GM12878 (cell line): Measurements from ENCODE around the gene RNF130. TPM values are rescaled to one million over a fixed set of nuclear protein-coding genes. Genes with fewer than 3 reads are reported as not detected.

Source experiments
- ATAC-seq: fragments of 200-7000 bp; cut with Tn5 transposase; 3 replicates; pipeline ENCODE4 v1.9.1; 2020; ENCODE audit warnings: mild to moderate bottlenecking, moderate library complexity
- BruUV-seq: library from RNA; stranded (reverse); fragments of 400-500 nt; replicated peaks from 2 replicates; lab custom pipeline; 2021; lab: Mats Ljungman, UMichigan
- CTCF ChIA-PET: fragments of 300-600 bp; sonication (Branson Sonifier 250); formaldehyde crosslinking; extraction: SDS; loops from one replicate; lab custom pipeline; 2021; ENCODE audit warnings: inconsistent platforms; lab: Yijun Ruan, JAX
- POLR2A ChIA-PET: fragments of 350-600 bp; formaldehyde crosslinking; extraction: SDS; loops from one replicate; lab custom pipeline; 2021; ENCODE audit warnings: inconsistent platforms; lab: Charles Lee
- RAD21 ChIA-PET: fragments of 300-600 bp; sonication (Branson Sonifier 250); formaldehyde crosslinking; loops from one replicate; lab custom pipeline; 2023; ENCODE audit warnings: antibody characterized with exemption; ENCODE audit not compliant: unreplicated experiment; lab: Charles Lee
- SMC1A ChIA-PET: fragments of 300-600 bp; sonication (Branson Sonifier 250); formaldehyde crosslinking; loops from one replicate; lab custom pipeline; 2023; ENCODE audit not compliant: unreplicated experiment, uncharacterized antibody; lab: Charles Lee
- DNase-seq: peaks from one replicate; pipeline ENCODE4 v3.0.0-alpha.2; 2011; ENCODE audit warnings: low read depth, low spot score
- FAIRE-seq: peaks from 3 replicates; lab custom pipeline; 2011; peaks lifted over from hg19 to GRCh38; lab: Jason Lieb, UNC
- H2AFZ ChIP-seq: 2 replicates; pipeline ENCODE4 v1.6.0; 2011; ENCODE audit warnings: low read depth, low read length, control low read depth; ENCODE audit not compliant: control insufficient read depth
- H3K27ac ChIP-seq: 2 replicates; pipeline ENCODE4 v1.5.1; 2011; ENCODE audit warnings: control low read depth; ENCODE audit not compliant: control insufficient read depth, insufficient read depth
- H3K27me3 ChIP-seq, 2 experiments: replicated peaks in 1 of 2; 2 replicates each; pipeline versions ENCODE4 v1.6.0 to v1.6.1; 2011; ENCODE audit warnings: low read length in 1 of 2; ENCODE audit not compliant: control insufficient read depth in 2 of 2, insufficient read depth in 2 of 2
- H3K36me3 ChIP-seq, 2 experiments: 2 replicates each; pipeline ENCODE4 v1.5.1; 2011; ENCODE audit warnings: low read length in 1 of 2; ENCODE audit not compliant: control insufficient read depth in 2 of 2, insufficient read depth in 2 of 2
- H3K4me1 ChIP-seq: 2 replicates; pipeline ENCODE4 v1.6.1; 2011; ENCODE audit warnings: mild to moderate bottlenecking, low read length, moderate library complexity, mixed read lengths; ENCODE audit not compliant: control insufficient read depth, insufficient read depth
- H3K4me2 ChIP-seq: 2 replicates; pipeline ENCODE4 v1.6.0; 2011; ENCODE audit warnings: control low read depth; ENCODE audit not compliant: control insufficient read depth, insufficient read depth
- H3K4me3 ChIP-seq: fragments of 200-600 bp; sonication (generic); 2 replicates; pipeline ENCODE4 v1.5.1; 2016
- H3K79me2 ChIP-seq: 2 replicates; pipeline ENCODE4 v1.6.0; 2011; ENCODE audit warnings: low read length; ENCODE audit not compliant: control insufficient read depth, insufficient read depth
- H3K9ac ChIP-seq: 2 replicates; pipeline ENCODE4 v1.8.0; 2011; ENCODE audit warnings: low read length, control low read depth, mixed read lengths; ENCODE audit not compliant: control insufficient read depth, insufficient read depth
- H3K9me3 ChIP-seq: replicated peaks from 3 replicates; pipeline ENCODE4 v1.5.1; 2011; ENCODE audit warnings: mild to moderate bottlenecking, low read length; ENCODE audit not compliant: control insufficient read depth, insufficient read depth
- H4K20me1 ChIP-seq: 2 replicates; pipeline ENCODE4 v1.6.0; 2011; ENCODE audit not compliant: control insufficient read depth, insufficient read depth
- ATF2 ChIP-seq: IDR thresholded peaks from 2 replicates; pipeline ENCODE4 v1.6.1; 2012; ENCODE audit warnings: low read length, inconsistent platforms
- FOXM1 ChIP-seq: IDR thresholded peaks from 2 replicates; pipeline ENCODE4 v1.6.1; 2012; ENCODE audit warnings: low read depth, mild to moderate bottlenecking, inconsistent platforms, low read length, moderate library complexity
- PAX8 ChIP-seq: fragments of 450-650 bp; IDR thresholded peaks from 2 replicates; pipeline ENCODE4 v1.6.1; 2017; ENCODE audit warnings: mild to moderate bottlenecking, moderate library complexity
- REST ChIP-seq: IDR thresholded peaks from 2 replicates; pipeline ENCODE4 v1.6.1; 2012; ENCODE audit warnings: mild to moderate bottlenecking, low read depth, low read length
- WGBS: methylation state at CpG from one replicate; pipeline ENCODE4 v1.1.6; 2016; ENCODE audit warnings: low lambda C conversion rate; ENCODE audit not compliant: insufficient replicate concordance, insufficient coverage; ENCODE audit errors: missing lambda C conversion rate; 5-methylcytosine and 5-hydroxymethylcytosine counted together
- in situ Hi-C: fragments of 300-500 bp; cut with MboI; formaldehyde crosslinking; loops from 9 replicates; pipeline ENCODE4 v1.14.3; 2018; ENCODE audit warnings: mixed read lengths
- intact Hi-C: fragments of 100-400 bp; cut with micrococcal nuclease; formaldehyde crosslinking; loops from one replicate; pipeline ENCODE4 v1.14.2; 2022; ENCODE audit not compliant: unreplicated experiment
- polyA plus RNA-seq, 11 experiments: library from polyadenylated mRNA; depleted of rRNA in 4 of 11; unstranded in 6 of 11; stranded (reverse) in 5 of 11; fragments of >200 nt; fragmentation: Nextera tagmentation in 4 of 11; fragmentation: Illumina TruSeq in 1 of 11; extraction: Ambion mirVana in 4 of 11; extraction: Trizol in 1 of 11; gene quantifications; 1 replicate in 1 of 11; 2 replicates in 10 of 11; pipeline versions ENCODE4 v1.2.1 to v1.2.3, GENCODE V29; 2011 to 2016; ENCODE audit warnings: inconsistent platforms in 2 of 11, missing spikeins in 2 of 11, low read depth in 1 of 11
- total RNA-seq, 4 experiments: library from RNA; depleted of rRNA in 3 of 4; stranded (reverse); fragments of >200 nt in 3 of 4; fragmentation: Illumina TruSeq in 1 of 4; extraction: Trizol in 1 of 4; gene quantifications; 2 replicates each; pipeline versions ENCODE4 v1.2.1 to v1.2.3, GENCODE V29; 2013 to 2021
- TF ChIP-seq, protein P1 (sequence below): fragments of 450-650 bp; formaldehyde crosslinking; IDR thresholded peaks from 2 replicates; pipeline ENCODE4 v1.5.0; 2022; ENCODE audit warnings: mild to moderate bottlenecking, missing genetic modification characterization

The RNF130 gene
- total and polyA plus RNA-seq, 10 of the 15 experiments (the other 5 are each of a cell fraction or from before 2014, with no cell fraction given) = 0.04 to 0.36 (median 0.11) TPM; not detected in 1

DNA sequence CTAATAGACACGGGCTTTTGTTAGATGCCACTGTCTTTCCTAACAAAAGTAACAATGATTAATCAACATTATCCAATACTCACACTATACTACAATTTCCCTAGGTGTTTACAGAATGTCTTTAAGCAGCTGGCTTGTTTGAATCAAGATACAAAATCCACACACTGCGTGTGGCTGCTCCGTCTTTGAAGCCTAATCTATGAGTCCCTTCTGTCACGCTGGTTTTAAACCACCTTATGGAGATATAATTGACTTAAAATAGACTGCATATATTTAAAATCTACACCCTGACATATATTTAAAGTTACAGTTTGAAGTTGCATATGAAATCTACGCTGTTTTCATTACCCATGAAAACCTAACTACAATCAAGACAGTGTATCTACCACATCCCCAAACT is 89.9 kb downstream of the RNF130 start:
- Histone ChIP-seq H2AFZ (no peak overlapping the region), H3K4me3 (no peak overlapping the region), H3K4me2 (no peak overlapping the region), H3K4me1 (no peaks in the 10 kb centered on the region), H3K27ac (no peak overlapping the region), H3K27me3 (no peaks in the 10 kb centered on the region), H3K9ac (no peak overlapping the region), H3K79me2 (no peaks in the 10 kb centered on the region), H3K9me3 (no peaks in the 10 kb centered on the region), H4K20me1 (no peaks in the 10 kb centered on the region), H3K36me3 (no peaks in the 10 kb centered on the region)
- no peak for FAIRE-seq
- intact Hi-C loops = no loop called here
- no peak for DNase-seq
- POLR2A ChIA-PET = no interaction called here
- RAD21 ChIA-PET = no interaction called here
- TF ChIP-seq, protein P1, sequence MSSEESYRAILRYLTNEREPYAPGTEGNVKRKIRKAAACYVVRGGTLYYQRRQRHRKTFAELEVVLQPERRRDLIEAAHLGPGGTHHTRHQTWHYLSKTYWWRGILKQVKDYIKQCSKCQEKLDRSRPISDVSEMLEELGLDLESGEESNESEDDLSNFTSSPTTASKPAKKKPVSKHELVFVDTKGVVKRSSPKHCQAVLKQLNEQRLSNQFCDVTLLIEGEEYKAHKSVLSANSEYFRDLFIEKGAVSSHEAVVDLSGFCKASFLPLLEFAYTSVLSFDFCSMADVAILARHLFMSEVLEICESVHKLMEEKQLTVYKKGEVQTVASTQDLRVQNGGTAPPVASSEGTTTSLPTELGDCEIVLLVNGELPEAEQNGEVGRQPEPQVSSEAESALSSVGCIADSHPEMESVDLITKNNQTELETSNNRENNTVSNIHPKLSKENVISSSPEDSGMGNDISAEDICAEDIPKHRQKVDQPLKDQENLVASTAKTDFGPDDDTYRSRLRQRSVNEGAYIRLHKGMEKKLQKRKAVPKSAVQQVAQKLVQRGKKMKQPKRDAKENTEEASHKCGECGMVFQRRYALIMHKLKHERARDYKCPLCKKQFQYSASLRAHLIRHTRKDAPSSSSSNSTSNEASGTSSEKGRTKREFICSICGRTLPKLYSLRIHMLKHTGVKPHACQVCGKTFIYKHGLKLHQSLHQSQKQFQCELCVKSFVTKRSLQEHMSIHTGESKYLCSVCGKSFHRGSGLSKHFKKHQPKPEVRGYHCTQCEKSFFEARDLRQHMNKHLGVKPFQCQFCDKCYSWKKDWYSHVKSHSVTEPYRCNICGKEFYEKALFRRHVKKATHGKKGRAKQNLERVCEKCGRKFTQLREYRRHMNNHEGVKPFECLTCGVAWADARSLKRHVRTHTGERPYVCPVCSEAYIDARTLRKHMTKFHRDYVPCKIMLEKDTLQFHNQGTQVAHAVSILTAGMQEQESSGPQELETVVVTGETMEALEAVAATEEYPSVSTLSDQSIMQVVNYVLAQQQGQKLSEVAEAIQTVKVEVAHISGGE = no peak
- TF ChIP-seq REST (no peak), PAX8 (no peak), FOXM1 (no peak), ATF2 (no peak)
- CTCF ChIA-PET = no interaction called here
- no peak for ATAC-seq
- no TSS peak for BruUV-seq
- 28% methylated on average over 5 of the region's 5 CpGs for WGBS
- in situ Hi-C loops = no loop called here
- SMC1A ChIA-PET = no interaction called here
